WTC11 (cell line): ENCODE measurements around the gene GATA1. TPM values are rescaled to one million over a fixed set of nuclear protein-coding genes. Genes with fewer than 3 reads are reported as not detected.
A peak's percentile ranks its signal among the peaks of the same experiment; 100 is the strongest.

Source experiments
- ATAC-seq: fragments of 200-7000 bp; cut with Tn5 transposase; 2 replicates; pipeline ENCODE4 v1.10.0; 2021; ENCODE audit warnings: mild to moderate bottlenecking, moderate library complexity
- Bru-seq: library from RNA; stranded (reverse); fragments of 400-500 nt; gene quantifications from one replicate; lab custom pipeline; 2021; lab: Mats Ljungman, UMichigan
- CTCF ChIA-PET: fragments of 300-600 bp; sonication (Branson Sonifier 250); formaldehyde crosslinking; loops from one replicate; lab custom pipeline; 2021; ENCODE audit warnings: antibody characterized with exemption; lab: Charles Lee
- POLR2A ChIA-PET: fragments of 350-600 bp; sonication (Branson Sonifier 250); formaldehyde crosslinking; loops from one replicate; lab custom pipeline; 2021; ENCODE audit warnings: antibody characterized with exemption; lab: Charles Lee
- DNase-seq: peaks from one replicate; pipeline ENCODE4 v3.0.0; 2021; ENCODE audit warnings: low spot score
- H3K27ac Mint-ChIP-seq: 2 replicates; pipeline ENCODE4 v1.8.0; 2021; ENCODE audit warnings: mixed read lengths
- H3K27me3 Mint-ChIP-seq: 2 replicates; pipeline ENCODE4 v1.8.0; 2021; ENCODE audit warnings: low read depth, mild to moderate bottlenecking, moderate library complexity, mixed read lengths
- H3K36me3 Mint-ChIP-seq: 2 replicates; pipeline ENCODE4 v1.8.0; 2021; ENCODE audit warnings: mixed read lengths
- H3K4me1 Mint-ChIP-seq: 2 replicates; pipeline ENCODE4 v1.8.0; 2022; ENCODE audit warnings: mixed read lengths
- H3K4me3 Mint-ChIP-seq: 2 replicates; pipeline ENCODE4 v1.8.0; 2021; ENCODE audit warnings: mild to moderate bottlenecking, moderate library complexity, mixed read lengths
- H3K9me3 Mint-ChIP-seq: 2 replicates; pipeline ENCODE4 v1.8.0; 2021; ENCODE audit warnings: mixed read lengths
- CTCF ChIP-seq: fragments of 200-600 bp; IDR thresholded peaks from 2 replicates; pipeline ENCODE4 v1.8.0; 2022; ENCODE audit warnings: antibody characterized with exemption
- E2F1 ChIP-seq: sonication (generic); formaldehyde crosslinking; IDR thresholded peaks from 2 replicates; pipeline ENCODE4 v1.8.0; 2022; ENCODE audit warnings: mild to moderate bottlenecking, missing genetic modification reagents
- ELF4 ChIP-seq: sonication (generic); formaldehyde crosslinking; IDR thresholded peaks from 2 replicates; pipeline ENCODE4 v1.8.1; 2022; ENCODE audit warnings: low read depth, mild to moderate bottlenecking, moderate library complexity, missing genetic modification reagents
- ESRRA ChIP-seq: sonication (generic); formaldehyde crosslinking; IDR thresholded peaks from 2 replicates; pipeline ENCODE4 v1.8.1; 2022; ENCODE audit warnings: mild to moderate bottlenecking, missing genetic modification reagents, borderline replicate concordance
- IRF1 ChIP-seq: sonication (generic); formaldehyde crosslinking; IDR thresholded peaks from 2 replicates; pipeline ENCODE4 v1.8.0; 2023; ENCODE audit warnings: missing genetic modification reagents
- JAZF1 ChIP-seq: fragments of 250-450 bp; sonication (Bioruptor Pico); IDR thresholded peaks from 2 replicates; pipeline ENCODE4 v1.9.0; 2021; ENCODE audit warnings: moderate library complexity, mild to moderate bottlenecking, inconsistent platforms
- NFATC4 ChIP-seq: fragments of 250-450 bp; sonication (Bioruptor Pico); IDR thresholded peaks from 2 replicates; pipeline ENCODE4 v1.9.0; 2021; ENCODE audit warnings: mild to moderate bottlenecking
- NFYB ChIP-seq: sonication (generic); formaldehyde crosslinking; conservative IDR thresholded peaks from 2 replicates; pipeline ENCODE4 v1.8.0; 2022; ENCODE audit warnings: low read depth, missing genetic modification reagents
- NR2C2 ChIP-seq: sonication (generic); formaldehyde crosslinking; IDR thresholded peaks from 2 replicates; pipeline ENCODE4 v1.8.0; 2022; ENCODE audit warnings: mild to moderate bottlenecking, missing genetic modification reagents
- PRRX2 ChIP-seq: fragments of 250-450 bp; sonication (Bioruptor Pico); IDR thresholded peaks from 2 replicates; pipeline ENCODE4 v1.8.0; 2021; ENCODE audit warnings: mild to moderate bottlenecking
- RELA ChIP-seq: sonication (generic); formaldehyde crosslinking; IDR thresholded peaks from 2 replicates; pipeline ENCODE4 v1.8.1; 2022; ENCODE audit warnings: missing genetic modification reagents, mild to moderate bottlenecking, borderline replicate concordance
- SMAD4 ChIP-seq: sonication (generic); formaldehyde crosslinking; IDR thresholded peaks from 2 replicates; pipeline ENCODE4 v1.8.0; 2022; ENCODE audit warnings: mild to moderate bottlenecking, missing genetic modification reagents
- SOX15 ChIP-seq: fragments of 250-450 bp; sonication (Bioruptor Pico); IDR thresholded peaks from 2 replicates; pipeline ENCODE4 v1.9.0; 2021; ENCODE audit warnings: mild to moderate bottlenecking
- SP1 ChIP-seq: sonication (generic); formaldehyde crosslinking; conservative IDR thresholded peaks from 2 replicates; pipeline ENCODE4 v1.8.1; 2022; ENCODE audit warnings: missing genetic modification reagents
- TEAD4 ChIP-seq: sonication (generic); formaldehyde crosslinking; IDR thresholded peaks from 2 replicates; pipeline ENCODE4 v1.8.0; 2022; ENCODE audit warnings: mild to moderate bottlenecking, missing genetic modification reagents
- USF2 ChIP-seq: sonication (generic); formaldehyde crosslinking; IDR thresholded peaks from 2 replicates; pipeline ENCODE4 v1.8.1; 2023; ENCODE audit warnings: mild to moderate bottlenecking, missing genetic modification reagents, moderate library complexity
- ZNF121 ChIP-seq: sonication (generic); formaldehyde crosslinking; IDR thresholded peaks from 2 replicates; pipeline ENCODE4 v1.8.0; 2023; ENCODE audit warnings: missing genetic modification reagents
- ZNF138 ChIP-seq: sonication (generic); formaldehyde crosslinking; conservative IDR thresholded peaks from 2 replicates; pipeline ENCODE4 v1.8.1; 2022; ENCODE audit warnings: mild to moderate bottlenecking, moderate library complexity, missing genetic modification reagents
- ZNF532 ChIP-seq: fragments of 250-450 bp; sonication (Bioruptor Pico); IDR thresholded peaks from 2 replicates; pipeline ENCODE4 v1.9.0; 2021; ENCODE audit warnings: mild to moderate bottlenecking, borderline replicate concordance
- long read RNA-seq, 3 experiments: library from RNA in 1 of 3; library from capped mRNA in 1 of 3; library from polyadenylated mRNA in 1 of 3; unstranded in 2 of 3; stranded (forward) in 1 of 3; transcript quantifications; one replicate each; pipeline ENCODE4 v2.0.0, GENCODE V29; 2021
- total RNA-seq: library from RNA; stranded (reverse); gene quantifications from 3 replicates; pipeline ENCODE4 v1.2.3, GENCODE V29; 2021
- TF ChIP-seq, protein P1 (sequence below): sonication (generic); formaldehyde crosslinking; IDR thresholded peaks from 2 replicates; pipeline ENCODE4 v1.8.1; 2022; ENCODE audit warnings: mild to moderate bottlenecking, moderate library complexity, missing genetic modification reagents
- TF ChIP-seq, protein P2 (sequence below): sonication (generic); formaldehyde crosslinking; IDR thresholded peaks from 2 replicates; pipeline ENCODE4 v1.8.0; 2022; ENCODE audit warnings: mild to moderate bottlenecking, missing genetic modification reagents
- TF ChIP-seq, protein P3 (sequence below): fragments of 250-450 bp; sonication (Bioruptor Pico); IDR thresholded peaks from 2 replicates; pipeline ENCODE4 v1.9.0; 2021; ENCODE audit warnings: moderate library complexity, mild to moderate bottlenecking, inconsistent platforms, borderline replicate concordance

Gene GATA1
- total RNA-seq, result 0.25 to 0.27 TPM (median 0.26 TPM) in 3 replicates
- not detected for Bru-seq, nascent RNA
- long read RNA-seq, experiment 1, result 0 reads
- long read RNA-seq, experiment 2, result 0 reads
- long read RNA-seq, experiment 3, result 0 reads

DNA sequence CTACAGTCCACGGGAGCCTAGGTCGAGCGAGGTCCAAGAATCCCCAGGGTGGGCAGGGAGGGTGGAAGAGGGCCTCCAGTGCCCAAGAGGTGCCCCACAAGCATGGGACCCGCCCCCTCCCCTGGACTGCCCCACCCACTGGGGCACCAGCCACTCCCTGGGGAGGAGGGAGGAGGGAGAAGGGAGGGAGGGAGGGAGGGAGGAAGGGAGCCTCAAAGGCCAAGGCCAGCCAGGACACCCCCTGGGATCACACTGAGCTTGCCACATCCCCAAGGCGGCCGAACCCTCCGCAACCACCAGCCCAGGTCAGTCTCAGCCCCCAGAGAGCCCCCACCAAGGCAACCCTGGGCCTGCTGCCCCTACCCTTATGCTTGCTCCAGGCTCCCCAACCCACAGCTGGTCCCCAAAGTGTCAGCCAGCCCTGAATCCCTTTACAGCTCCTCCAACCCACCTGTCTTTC, at the start of gene GATA1:
TSS of gene GATA1 (plus strand) at position 250 of the 460 bp plus-strand sequence. CDS start 4,520 bp downstream, outside the sequence.
- ChIA-PET POLR2A (no interaction called here), CTCF (no interaction called here)
- no peaks in the 10 kb centered on the region for H3K9me3 Mint-ChIP-seq
- ATAC-seq (no peak), DNase-seq (no peak)
- no peaks in the 10 kb centered on the region for H3K4me1 Mint-ChIP-seq
- no peak within 1 kb of the TSS for H3K4me3 Mint-ChIP-seq
- TF ChIP-seq PRRX2 (CRISPR knock-in tag) (no peak), E2F1 (CRISPR knock-in tag) (no peak), SOX15 (CRISPR knock-in tag) (no peak), NFYB (no peak), NFATC4 (CRISPR knock-in tag) (no peak), ELF4 (CRISPR knock-in tag) (no peak), SMAD4 (CRISPR knock-in tag) (no peak), IRF1 (CRISPR knock-in tag) (no peak)
- no peak within 1 kb of the TSS for H3K27ac Mint-ChIP-seq
- H3K36me3 Mint-ChIP-seq, result no peaks in the 10 kb centered on the region
- peaks cover 15% of the 10 kb centered on the region for H3K27me3 Mint-ChIP-seq

- ATAC-seq, result no peak
- TF ChIP-seq JAZF1 (CRISPR knock-in tag) (no peak), ZNF138 (no peak), ZNF532 (no peak), RELA (CRISPR knock-in tag) (no peak), ESRRA (CRISPR knock-in tag) (no peak), SP1 (CRISPR knock-in tag) (no peak), NR2C2 (no peak), TEAD4 (CRISPR knock-in tag) (no peak), CTCF (no peak), USF2 (CRISPR knock-in tag) (no peak), ZNF121 (CRISPR knock-in tag) (no peak), NFATC4 (CRISPR knock-in tag) (no peak)
- TF ChIP-seq, protein P1, sequence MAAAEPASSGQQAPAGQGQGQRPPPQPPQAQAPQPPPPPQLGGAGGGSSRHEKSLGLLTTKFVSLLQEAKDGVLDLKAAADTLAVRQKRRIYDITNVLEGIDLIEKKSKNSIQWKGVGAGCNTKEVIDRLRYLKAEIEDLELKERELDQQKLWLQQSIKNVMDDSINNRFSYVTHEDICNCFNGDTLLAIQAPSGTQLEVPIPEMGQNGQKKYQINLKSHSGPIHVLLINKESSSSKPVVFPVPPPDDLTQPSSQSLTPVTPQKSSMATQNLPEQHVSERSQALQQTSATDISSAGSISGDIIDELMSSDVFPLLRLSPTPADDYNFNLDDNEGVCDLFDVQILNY (CRISPR knock-in tag), result no peak
- TF ChIP-seq, protein P2, sequence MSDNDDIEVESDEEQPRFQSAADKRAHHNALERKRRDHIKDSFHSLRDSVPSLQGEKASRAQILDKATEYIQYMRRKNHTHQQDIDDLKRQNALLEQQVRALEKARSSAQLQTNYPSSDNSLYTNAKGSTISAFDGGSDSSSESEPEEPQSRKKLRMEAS (CRISPR knock-in tag), result no peak
- TF ChIP-seq, protein P3, sequence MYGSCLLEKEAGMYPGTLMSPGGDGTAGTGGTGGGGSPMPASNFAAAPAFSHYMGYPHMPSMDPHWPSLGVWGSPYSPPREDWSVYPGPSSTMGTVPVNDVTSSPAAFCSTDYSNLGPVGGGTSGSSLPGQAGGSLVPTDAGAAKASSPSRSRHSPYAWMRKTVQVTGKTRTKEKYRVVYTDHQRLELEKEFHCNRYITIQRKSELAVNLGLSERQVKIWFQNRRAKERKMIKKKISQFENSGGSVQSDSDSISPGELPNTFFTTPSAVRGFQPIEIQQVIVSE (CRISPR knock-in tag), result no peak
- H3K27ac Mint-ChIP-seq, result no peak overlapping the region
- H3K4me1 Mint-ChIP-seq, result peaks cover 9% of the 10 kb centered on the region
- 0 out of 2 replicates have a peak, but pooled peaks cover 4% of the 10 kb centered on the region for H3K9me3 Mint-ChIP-seq
- peak overlapping the region; percentile 96 for H3K4me3 Mint-ChIP-seq
- DNase-seq, result no peak
- no peaks in the 10 kb centered on the region for H3K27me3 Mint-ChIP-seq
- CTCF ChIA-PET, result interaction anchor here (0.9 to 2.1 kb wide), 2 partner anchors 10 to 88 kb away, joined by 3 to 7 read pairs; no protein-coding TSS in a partner anchor
- POLR2A ChIA-PET, result interaction anchor here (1.0 to 1.4 kb wide), 2 partner anchors 60 to 65 kb away, joined by 3 to 4 read pairs; partner anchors contain the start of gene HDAC6
- H3K36me3 Mint-ChIP-seq, result no peaks in the 10 kb centered on the region
Measured at GRCh38 chrX:48736878-48737212, 49.5 kb upstream of the GATA1 start.
